Smooth muscle cell (in vitro differentiated cells): Measurements from ENCODE around the gene KCNN3. TPM values are rescaled to one million over a fixed set of nuclear protein-coding genes. Genes with fewer than 3 reads are reported as not detected.

Experiments used
- DNase-seq: peaks from one replicate; lab custom pipeline; 2025; ENCODE audit not compliant: unreplicated experiment; lab: John Stamatoyannopoulos, UW
- H2AFZ ChIP-seq: fragments of 200-600 bp; sonication (generic); 2 replicates; pipeline ENCODE4 v1.6.0; 2016; ENCODE audit warnings: antibody characterized with exemption, low read depth, mild to moderate bottlenecking
- H3F3A ChIP-seq: fragments of 200-600 bp; sonication (generic); 2 replicates; pipeline ENCODE4 v1.6.0; 2017; ENCODE audit warnings: antibody characterized with exemption, low read depth
- H3K27ac ChIP-seq: fragments of 200-600 bp; sonication (generic); 2 replicates; pipeline ENCODE4 v1.5.1; 2016; ENCODE audit warnings: low read depth, mild to moderate bottlenecking
- H3K27me3 ChIP-seq: fragments of 200-600 bp; sonication (generic); 2 replicates; pipeline ENCODE4 v1.6.1; 2016; ENCODE audit warnings: low read depth, mild to moderate bottlenecking
- H3K36me3 ChIP-seq: fragments of 200-600 bp; sonication (generic); 2 replicates; pipeline ENCODE4 v1.5.1; 2016; ENCODE audit warnings: low read depth
- H3K4me1 ChIP-seq: fragments of 200-600 bp; sonication (generic); 2 replicates; pipeline ENCODE4 v1.5.1; 2016; ENCODE audit warnings: low read depth
- H3K4me2 ChIP-seq: fragments of 200-600 bp; sonication (generic); 2 replicates; pipeline ENCODE4 v1.6.0; 2016; ENCODE audit warnings: mild to moderate bottlenecking
- H3K4me3 ChIP-seq: fragments of 200-600 bp; sonication (generic); 2 replicates; pipeline ENCODE4 v1.5.1; 2016; ENCODE audit warnings: mild to moderate bottlenecking
- H3K79me2 ChIP-seq: fragments of 200-600 bp; sonication (generic); 2 replicates; pipeline ENCODE4 v1.6.0; 2016; ENCODE audit warnings: low read depth, mild to moderate bottlenecking
- H3K9ac ChIP-seq: fragments of 200-600 bp; sonication (generic); 2 replicates; pipeline ENCODE4 v1.6.0; 2016; ENCODE audit warnings: low read depth
- H3K9me3 ChIP-seq: fragments of 200-600 bp; sonication (generic); replicated peaks from 2 replicates; pipeline ENCODE4 v1.5.1; 2016; ENCODE audit warnings: low read depth
- H4K20me1 ChIP-seq: fragments of 200-600 bp; sonication (generic); 2 replicates; pipeline ENCODE4 v1.6.0; 2016; ENCODE audit warnings: low read depth
- CTCF ChIP-seq: fragments of 200-600 bp; sonication (generic); IDR thresholded peaks from 2 replicates; pipeline ENCODE4 v1.5.1; 2017; ENCODE audit warnings: borderline replicate concordance, mild to moderate bottlenecking, antibody characterized with exemption; ENCODE audit not compliant: insufficient read depth, poor library complexity, severe bottlenecking
- WGBS: methylation state at CpG from one replicate; pipeline ENCODE4 v1.1.7; 2016; ENCODE audit warnings: low lambda C conversion rate; 5-methylcytosine and 5-hydroxymethylcytosine counted together
- polyA plus RNA-seq: library from polyadenylated mRNA; unstranded; fragments of >200 nt; fragmentation: Nextera tagmentation; extraction: Ambion mirVana; gene quantifications from 2 replicates; pipeline ENCODE4 v1.2.1, GENCODE V29; 2016
- total RNA-seq: library from RNA; depleted of rRNA; stranded (reverse); fragments of >200 nt; gene quantifications from 2 replicates; pipeline ENCODE4 v1.2.3, GENCODE V29; 2014

Gene KCNN3
- total and polyA plus RNA-seq, 2 experiments from 2014 or later: 0.18 to 0.77 TPM

DNA sequence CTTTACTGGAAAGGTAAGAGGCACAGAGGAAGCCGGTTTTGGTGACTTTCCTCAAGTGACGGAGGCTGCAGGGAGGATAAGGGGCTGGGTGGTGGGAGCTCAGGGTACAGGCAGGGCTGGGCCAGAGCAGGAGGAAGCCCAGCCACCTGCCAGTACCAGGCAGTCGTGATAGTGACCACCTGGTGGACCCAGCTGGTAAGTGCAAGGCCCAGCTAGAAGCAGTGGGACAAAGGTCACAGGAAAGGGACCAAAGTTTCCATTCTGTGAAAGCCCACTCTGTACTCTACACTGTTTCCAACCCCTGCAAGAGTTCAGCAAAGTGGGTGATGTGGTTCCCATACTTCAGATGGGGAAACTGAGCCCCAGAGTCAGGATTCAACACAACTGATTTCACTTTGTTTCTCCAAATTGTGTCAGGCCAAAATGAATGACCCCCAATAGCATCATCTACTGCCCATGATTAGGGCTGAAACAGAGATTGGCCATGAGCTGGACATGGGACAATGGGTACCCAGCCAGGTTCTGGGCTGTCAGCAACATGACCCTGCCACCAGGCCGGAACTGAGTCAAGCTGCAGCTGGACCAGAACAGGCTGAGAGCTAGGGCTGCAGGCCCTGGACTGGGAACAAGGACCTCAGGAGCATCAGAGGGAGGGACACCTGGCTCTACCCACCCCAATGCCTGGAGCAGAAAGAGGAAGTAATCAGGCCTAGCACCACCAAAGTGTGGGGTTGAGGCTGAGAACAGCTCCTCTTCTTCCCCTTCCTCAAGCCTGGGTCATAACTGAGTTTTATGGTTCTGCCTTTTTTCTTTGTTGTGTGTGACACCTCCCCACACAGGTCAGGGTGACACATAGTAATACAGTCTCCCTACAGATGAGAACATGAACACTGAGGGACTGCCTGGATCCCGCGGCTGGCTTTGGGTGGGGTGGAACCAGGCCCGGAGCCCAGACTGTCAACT lies 50.2 kb downstream of the KCNN3 start:
- Histone ChIP-seq H3K36me3 (no peaks in the 10 kb centered on the region), H3K27ac (no peak overlapping the region), H3F3A (no peaks in the 10 kb centered on the region), H3K4me3 (no peak overlapping the region), H3K9ac (no peak overlapping the region), H3K9me3 (no peaks in the 10 kb centered on the region), H3K4me2 (no peak overlapping the region), H3K4me1 (no peaks in the 10 kb centered on the region), H2AFZ (no peak overlapping the region), H4K20me1 (no peaks in the 10 kb centered on the region), H3K79me2 (no peaks in the 10 kb centered on the region), H3K27me3 (no peaks in the 10 kb centered on the region)
- TF ChIP-seq CTCF: peak; percentile 45
- DNase-seq: no peak
- WGBS: 80% methylated on average over 7 of the region's 7 CpGs

DNA sequence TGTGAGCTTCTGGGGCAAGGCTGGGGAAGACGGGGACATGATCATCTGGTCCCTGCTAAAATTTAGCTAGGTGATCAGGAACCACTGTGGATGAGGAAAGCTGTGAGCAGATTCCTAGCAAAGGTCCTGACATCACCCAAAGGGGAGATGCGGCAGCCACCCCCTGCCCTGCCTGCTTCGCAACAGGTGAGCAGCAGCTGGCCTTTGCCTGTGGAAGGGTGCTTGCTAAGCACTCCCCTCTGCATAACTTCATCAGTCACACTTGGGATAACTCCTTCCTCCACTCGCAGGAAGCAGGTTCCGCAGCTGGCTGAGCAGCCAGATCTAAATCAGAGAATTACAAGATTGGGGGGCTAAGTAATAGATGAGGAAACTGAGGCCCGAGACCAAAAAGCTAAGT lies 51.2 kb downstream of the KCNN3 start:
- Histone ChIP-seq H3K4me2 (no peak overlapping the region), H2AFZ (no peak overlapping the region), H3K27me3 (no peaks in the 10 kb centered on the region), H3K9ac (no peak overlapping the region), H3K4me1 (peaks cover under 1% of the 10 kb centered on the region), H3K4me3 (no peak overlapping the region), H4K20me1 (no peaks in the 10 kb centered on the region), H3K79me2 (no peaks in the 10 kb centered on the region), H3K27ac (no peak overlapping the region), H3K36me3 (no peaks in the 10 kb centered on the region), H3K9me3 (no peaks in the 10 kb centered on the region), H3F3A (no peaks in the 10 kb centered on the region)
- no peak for TF ChIP-seq CTCF
- 95% methylated on average over 6 of the region's 6 CpGs for WGBS
- DNase-seq: no peak

- no peaks in the 10 kb centered on the region for H3K36me3 ChIP-seq
- H3K9me3 ChIP-seq: no peaks in the 10 kb centered on the region
- 74% methylated on average over 2 of the region's 2 CpGs for WGBS
- no peak for DNase-seq
- TF ChIP-seq CTCF: no peak
- no peak overlapping the region for H3K27ac ChIP-seq
- H4K20me1 ChIP-seq: no peaks in the 10 kb centered on the region
- no peaks in the 10 kb centered on the region for H3F3A ChIP-seq
- H3K9ac ChIP-seq: no peak overlapping the region
- no peak overlapping the region for H2AFZ ChIP-seq
- H3K4me3 ChIP-seq: no peak overlapping the region
- H3K27me3 ChIP-seq: no peaks in the 10 kb centered on the region
- peaks cover 4% of the 10 kb centered on the region for H3K4me1 ChIP-seq
- no peaks in the 10 kb centered on the region for H3K79me2 ChIP-seq
- H3K4me2 ChIP-seq: no peak overlapping the region
These were observed 53.1 kb downstream of the KCNN3 start for GRCh38 chr1:154816937-154817336.

DNA sequence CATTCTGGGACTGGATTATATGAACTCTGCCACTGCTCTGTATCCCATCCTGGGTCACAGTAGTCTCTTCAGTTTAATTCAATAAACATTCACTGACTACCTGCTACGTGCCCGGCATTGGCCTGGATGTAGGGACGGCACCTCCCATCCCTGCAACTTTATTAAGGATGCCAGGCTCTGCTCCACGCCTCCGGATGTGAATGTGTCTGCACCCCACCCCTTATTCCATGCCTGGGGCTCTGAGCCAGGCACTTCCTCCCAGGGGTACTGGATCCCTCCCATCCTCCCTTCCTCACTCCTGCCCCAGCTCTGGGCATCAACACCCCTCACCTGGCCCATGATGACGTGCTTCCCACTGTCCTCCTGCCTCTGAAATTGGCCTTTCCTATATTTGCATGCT lies 53.7 kb downstream of the KCNN3 start:
- no peaks in the 10 kb centered on the region for H4K20me1 ChIP-seq
- H3K4me3 ChIP-seq: no peak overlapping the region
- no peaks in the 10 kb centered on the region for H3K36me3 ChIP-seq
- no peak overlapping the region for H3K27ac ChIP-seq
- no peaks in the 10 kb centered on the region for H3K9me3 ChIP-seq
- no peak overlapping the region for H3K9ac ChIP-seq
- WGBS: 92% methylated on average over 6 of the region's 6 CpGs
- H3K27me3 ChIP-seq: no peaks in the 10 kb centered on the region
- no peak overlapping the region for H2AFZ ChIP-seq
- H3F3A ChIP-seq: no peaks in the 10 kb centered on the region
- H3K4me1 ChIP-seq: peaks cover 4% of the 10 kb centered on the region
- DNase-seq: no peak
- no peaks in the 10 kb centered on the region for H3K79me2 ChIP-seq
- TF ChIP-seq CTCF: no peak
- H3K4me2 ChIP-seq: no peak overlapping the region
